ENCODE data around the gene IGSF6. TPM values are rescaled to one million over a fixed set of nuclear protein-coding genes. Genes with fewer than 3 reads are reported as not detected.

The IGSF6 gene
- total and polyA plus RNA-seq, 2 of the 13 experiments (the other 11 are each of a cell fraction or from before 2014, with no cell fraction given): not detected

GRCh38 chr16:21599122-21600030, 53.0 kb downstream of the IGSF6 start, which contains the start of gene METTL9 (continued):
- peak; percentile 98; the same call in 1 of the 2 replicates for TF ChIP-seq FIP1L1 (IDR thresholded peaks at IDR 0.05; ENCODE audit: borderline replicate concordance, insufficient read depth, low read depth, low read length)
- TF ChIP-seq ZNF589 (CRISPR knock-in tag; conservative IDR thresholded peaks at IDR 0.05): peak; percentile 98
- peak; percentile 96 for TF ChIP-seq MEF2D (CRISPR knock-in tag; IDR thresholded peaks at IDR 0.05)
- TF ChIP-seq PCBP1 (IDR thresholded peaks at IDR 0.05; ENCODE audit: borderline replicate concordance, low read depth, low read length): peak; percentile 98
- 0 out of 2 replicates have a peak, but pooled peaks have one; percentile 56 for TF ChIP-seq POLR2AphosphoS2 (IDR thresholded peaks at IDR 0.05; ENCODE audit: low read depth, low read length)
- peak; percentile 99 for TF ChIP-seq ZNF580 (CRISPR knock-in tag; IDR thresholded peaks at IDR 0.05; ENCODE audit: borderline replicate concordance, low read depth)
- TF ChIP-seq FOXJ3 (CRISPR knock-in tag; IDR thresholded peaks at IDR 0.05; ENCODE audit: borderline replicate concordance): peak; percentile 42; the same call in 1 of the 2 replicates
- peak; percentile 97 for TF ChIP-seq PATZ1 (CRISPR knock-in tag; IDR thresholded peaks at IDR 0.05)
- no peak for TF ChIP-seq SRSF9 (IDR thresholded peaks at IDR 0.05; ENCODE audit: borderline replicate concordance, insufficient read depth, low read depth, low read length, poor library complexity, severe bottlenecking)
- peak; percentile 99 for TF ChIP-seq REPIN1 (CRISPR knock-in tag; IDR thresholded peaks at IDR 0.05; ENCODE audit: borderline replicate concordance, low read depth)
- TF ChIP-seq ATF1 (CRISPR knock-in tag; IDR thresholded peaks at IDR 0.05): no peak
- TF ChIP-seq ZNF709 (CRISPR knock-in tag; IDR thresholded peaks at IDR 0.05): peak; percentile 95; the same call in 1 of the 2 replicates
- TF ChIP-seq THRA (CRISPR knock-in tag; IDR thresholded peaks at IDR 0.05; ENCODE audit: borderline replicate concordance): peak; percentile 92
- TF ChIP-seq KLF13 (CRISPR knock-in tag; IDR thresholded peaks at IDR 0.05): 0 out of 2 replicates have a peak, but pooled peaks have one; percentile 27
- TF ChIP-seq ZNF275 (CRISPR knock-in tag; IDR thresholded peaks at IDR 0.05; ENCODE audit: borderline replicate concordance): peak; percentile 98
- peak; percentile 93 for TF ChIP-seq ZNF138 (CRISPR knock-in tag; IDR thresholded peaks at IDR 0.05; ENCODE audit: low read depth)
- TF ChIP-seq TRIM22 (IDR thresholded peaks at IDR 0.05): no peak
